Endothelial cell of umbilical vein (primary cell): ENCODE data around the gene NT5DC1. TPM values are rescaled to one million over a fixed set of nuclear protein-coding genes. Genes with fewer than 3 reads are reported as not detected.

Experiments
- BruUV-seq: library from RNA; stranded (reverse); fragments of 400-500 nt; replicated peaks from 2 replicates; lab custom pipeline; 2021; lab: Mats Ljungman, UMichigan
- CTCF ChIA-PET: fragments of 300-600, 350-600 bp; sonication (Branson Sonifier 250); formaldehyde crosslinking; loops from one replicate; lab custom pipeline; 2021; ENCODE audit warnings: antibody characterized with exemption, inconsistent platforms; lab: Charles Lee
- POLR2A ChIA-PET: fragments of 300-600, 350-600 bp; sonication (Branson Sonifier 250); formaldehyde crosslinking; loops from one replicate; lab custom pipeline; 2021; ENCODE audit warnings: antibody characterized with exemption, inconsistent platforms; lab: Charles Lee
- DNase-seq: peaks from one replicate; pipeline ENCODE4 v3.0.0-alpha.2; 2011; ENCODE audit warnings: low read depth, low spot score
- FAIRE-seq: peaks from 2 replicates; lab custom pipeline; 2011; peaks lifted over from hg19 to GRCh38; lab: Jason Lieb, UNC
- H2AFZ ChIP-seq: 2 replicates; pipeline ENCODE4 v1.6.0; 2012; ENCODE audit warnings: low read depth, low read length, control low read depth, inconsistent platforms
- H3K27ac ChIP-seq: 2 replicates; pipeline ENCODE4 v1.5.1; 2011; ENCODE audit warnings: low read depth, mild to moderate bottlenecking, control low read depth, low read length, moderate library complexity; ENCODE audit not compliant: insufficient read depth
- H3K27me3 ChIP-seq, 2 experiments: 2 replicates each; pipeline versions ENCODE4 v1.6.0 to v1.6.1; 2011; ENCODE audit warnings: low read length in 2 of 2, mixed read lengths in 1 of 2; ENCODE audit not compliant: control insufficient read depth in 2 of 2, insufficient read depth in 2 of 2
- H3K36me3 ChIP-seq, 2 experiments: 2 replicates in 1 of 2; 3 replicates in 1 of 2; pipeline ENCODE4 v1.5.1; 2011; ENCODE audit warnings: low read length in 2 of 2, mild to moderate bottlenecking in 1 of 2, moderate library complexity in 1 of 2; ENCODE audit not compliant: control insufficient read depth in 2 of 2, insufficient read depth in 2 of 2; ENCODE audit errors: extremely low read depth in 1 of 2
- H3K4me1 ChIP-seq: 3 replicates; pipeline ENCODE4 v1.5.1; 2011; ENCODE audit warnings: mild to moderate bottlenecking, low read length; ENCODE audit not compliant: control insufficient read depth, insufficient read depth; ENCODE audit errors: extremely low read depth
- H3K4me2 ChIP-seq: 2 replicates; pipeline ENCODE4 v1.6.1; 2011; ENCODE audit warnings: low read length, control low read depth, mixed read lengths; ENCODE audit not compliant: insufficient read depth
- H3K4me3 ChIP-seq, 3 experiments: fragments of 200-600 bp in 1 of 3; sonication (generic), shearing (Covaris generic) in 1 of 3; replicated peaks in 1 of 3; 2 replicates each; pipeline ENCODE4 v1.5.1; 2011 to 2016; ENCODE audit warnings: control low read depth in 3 of 3, low read length in 3 of 3, mild to moderate bottlenecking in 2 of 3, inconsistent platforms in 1 of 3, low read depth in 1 of 3, moderate library complexity in 1 of 3; ENCODE audit not compliant: insufficient read depth in 1 of 3
- H3K79me2 ChIP-seq: 2 replicates; pipeline ENCODE4 v1.6.0; 2012; ENCODE audit warnings: low read length, inconsistent platforms; ENCODE audit not compliant: control insufficient read depth, insufficient read depth
- H3K9ac ChIP-seq: replicated peaks from 2 replicates; pipeline ENCODE3; 2011; ENCODE audit warnings: low read length, control low read depth; ENCODE audit not compliant: insufficient read depth; ENCODE audit errors: extremely low read depth
- H3K9me1 ChIP-seq: replicated peaks from 3 replicates; pipeline ENCODE4 v1.6.0; 2011; ENCODE audit warnings: mild to moderate bottlenecking, low read length; ENCODE audit not compliant: control insufficient read depth, insufficient read depth; ENCODE audit errors: extremely low read depth
- H3K9me3 ChIP-seq: replicated peaks from 2 replicates; pipeline ENCODE4 v1.5.1; 2012; ENCODE audit warnings: low read length, inconsistent platforms; ENCODE audit not compliant: control insufficient read depth, insufficient read depth
- H4K20me1 ChIP-seq: replicated peaks from 2 replicates; pipeline ENCODE3; 2011; ENCODE audit warnings: mild to moderate bottlenecking, low read length; ENCODE audit not compliant: control insufficient read depth, insufficient read depth; ENCODE audit errors: extremely low read depth
- EZH2 ChIP-seq: IDR thresholded peaks from 2 replicates; pipeline ENCODE4 v1.6.1; 2012; ENCODE audit warnings: borderline replicate concordance, low read depth, mild to moderate bottlenecking, moderate library complexity, low read length, inconsistent platforms; ENCODE audit not compliant: severe bottlenecking
- GATA2 ChIP-seq: IDR thresholded peaks from 2 replicates; pipeline ENCODE4 v1.7.0; 2011; ENCODE audit warnings: low read depth, mild to moderate bottlenecking, moderate library complexity, mixed read lengths, low read length; ENCODE audit not compliant: insufficient read length, insufficient read depth
- POLR2A ChIP-seq: IDR thresholded peaks from 2 replicates; pipeline ENCODE4 v1.6.1; 2012; ENCODE audit warnings: low read depth, mild to moderate bottlenecking, control low read depth, low read length
- POLR2AphosphoS5 ChIP-seq: IDR thresholded peaks from 2 replicates; pipeline ENCODE4 v1.6.1; 2012; ENCODE audit warnings: low read depth, mild to moderate bottlenecking, control low read depth, low read length, moderate library complexity; ENCODE audit not compliant: insufficient read depth
- dilution Hi-C: fragments of 300-500 bp; cut with MboI; formaldehyde crosslinking; loops from one replicate; pipeline ENCODE4 v1.15.0; 2019; ENCODE audit warnings: low sequenced_read_pairs; ENCODE audit not compliant: extremely low pct_ligation_motif_present
- intact Hi-C: fragments of 100-400 bp; cut with micrococcal nuclease; formaldehyde crosslinking; loops from one replicate; pipeline ENCODE4 v1.10.0; 2022
- polyA plus RNA-seq, 4 experiments: library from polyadenylated mRNA; depleted of rRNA in 3 of 4; stranded (reverse) in 3 of 4; unstranded in 1 of 4; fragments of >200 nt; gene quantifications; 2 replicates each; pipeline versions ENCODE4 v1.2.1 to v1.2.3, GENCODE V29; 2011 to 2012; ENCODE audit warnings: missing spikeins in 1 of 4
- total RNA-seq: library from RNA; stranded (reverse); gene quantifications from 2 replicates; pipeline ENCODE4 v1.2.3, GENCODE V29; 2021
- TF ChIP-seq, protein P1 (sequence below): IDR thresholded peaks from 2 replicates; pipeline ENCODE4 v1.6.1; 2011; ENCODE audit not compliant: insufficient read depth, insufficient read length
- TF ChIP-seq, protein P2 (sequence below), 2 donors: IDR thresholded peaks; 1 replicate in 1 of 2; 2 replicates in 1 of 2; pipeline ENCODE4 v1.5.1; 2011; ENCODE audit warnings: low read length in 2 of 2, mild to moderate bottlenecking in 2 of 2, moderate library complexity in 2 of 2, control low read depth in 1 of 2, inconsistent platforms in 1 of 2, low read depth in 1 of 2; ENCODE audit not compliant: insufficient read depth in 1 of 2; ENCODE audit errors: extremely low read depth in 1 of 2

Gene NT5DC1
- total and polyA plus RNA-seq, 2 donors (not counting 3 experiments of a cell fraction or from before 2014, with no cell fraction given) = 11.3 to 24.3 TPM

DNA sequence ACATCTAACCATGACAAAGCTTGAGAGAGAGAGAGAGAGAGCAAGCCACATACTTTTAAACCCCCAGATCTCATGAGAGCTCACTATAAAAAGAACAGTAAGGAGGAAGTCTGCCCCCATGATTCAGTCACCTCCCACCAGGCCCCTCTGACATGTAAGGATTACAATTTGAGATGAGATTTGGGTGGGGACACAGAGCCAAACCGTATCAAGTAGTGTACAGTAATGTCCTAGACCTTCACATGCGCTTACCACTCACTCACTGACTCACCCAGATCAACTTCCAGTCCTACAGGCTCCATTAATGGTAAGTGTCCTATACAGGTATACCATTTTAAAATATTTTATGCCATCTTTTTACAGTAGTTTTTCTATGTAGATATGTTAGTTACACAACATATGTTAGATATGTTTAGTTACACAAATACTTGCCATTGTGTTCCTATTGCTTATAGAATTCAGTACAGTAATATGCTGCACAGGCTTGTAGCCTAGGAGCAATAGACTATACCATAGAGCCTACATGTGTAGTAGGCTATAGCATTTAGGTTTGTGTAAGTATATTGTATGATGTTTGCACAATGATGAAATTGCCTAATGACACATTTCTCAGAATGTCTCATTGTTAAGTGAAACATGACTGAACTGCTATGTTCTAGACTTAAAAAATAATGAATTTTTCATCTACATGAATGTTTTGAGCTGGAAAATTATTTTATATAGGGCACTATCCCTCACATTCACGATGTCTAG lies 167.4 kb downstream of the NT5DC1 start:
- DNase-seq = no peak
- intact Hi-C loops (loop anchor here (1.0 to 5.0 kb wide), 5 partner anchors 50 to 699 kb away; no protein-coding TSS in a partner anchor), dilution Hi-C loops (no loop called here)
- Histone ChIP-seq H3K9ac (no peak overlapping the region), H3K4me3 (no peak overlapping the region), H3K9me1 (no peaks in the 10 kb centered on the region), H3K9me3 (no peaks in the 10 kb centered on the region), H3K27me3 (no peaks in the 10 kb centered on the region), H3K79me2 (no peaks in the 10 kb centered on the region), H3K4me1 (no peaks in the 10 kb centered on the region), H2AFZ (no peak overlapping the region), H3K36me3 (no peaks in the 10 kb centered on the region), H3K27ac (no peak overlapping the region), H4K20me1 (no peaks in the 10 kb centered on the region), H3K4me2 (no peak overlapping the region)
- no peak for TF ChIP-seq POLR2A
- no peak for TF ChIP-seq EZH2
- TF ChIP-seq POLR2AphosphoS5 = no peak
- TF ChIP-seq GATA2 = no peak
- TF ChIP-seq, protein P1, sequence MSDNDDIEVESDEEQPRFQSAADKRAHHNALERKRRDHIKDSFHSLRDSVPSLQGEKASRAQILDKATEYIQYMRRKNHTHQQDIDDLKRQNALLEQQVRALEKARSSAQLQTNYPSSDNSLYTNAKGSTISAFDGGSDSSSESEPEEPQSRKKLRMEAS = no peak
- TF ChIP-seq, protein P2, sequence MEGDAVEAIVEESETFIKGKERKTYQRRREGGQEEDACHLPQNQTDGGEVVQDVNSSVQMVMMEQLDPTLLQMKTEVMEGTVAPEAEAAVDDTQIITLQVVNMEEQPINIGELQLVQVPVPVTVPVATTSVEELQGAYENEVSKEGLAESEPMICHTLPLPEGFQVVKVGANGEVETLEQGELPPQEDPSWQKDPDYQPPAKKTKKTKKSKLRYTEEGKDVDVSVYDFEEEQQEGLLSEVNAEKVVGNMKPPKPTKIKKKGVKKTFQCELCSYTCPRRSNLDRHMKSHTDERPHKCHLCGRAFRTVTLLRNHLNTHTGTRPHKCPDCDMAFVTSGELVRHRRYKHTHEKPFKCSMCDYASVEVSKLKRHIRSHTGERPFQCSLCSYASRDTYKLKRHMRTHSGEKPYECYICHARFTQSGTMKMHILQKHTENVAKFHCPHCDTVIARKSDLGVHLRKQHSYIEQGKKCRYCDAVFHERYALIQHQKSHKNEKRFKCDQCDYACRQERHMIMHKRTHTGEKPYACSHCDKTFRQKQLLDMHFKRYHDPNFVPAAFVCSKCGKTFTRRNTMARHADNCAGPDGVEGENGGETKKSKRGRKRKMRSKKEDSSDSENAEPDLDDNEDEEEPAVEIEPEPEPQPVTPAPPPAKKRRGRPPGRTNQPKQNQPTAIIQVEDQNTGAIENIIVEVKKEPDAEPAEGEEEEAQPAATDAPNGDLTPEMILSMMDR (IDR thresholded peaks at IDR 0.05; ENCODE audit: extremely low read depth in 1 of 2, insufficient read depth in 1 of 2, low read depth in 1 of 2, low read length in 2 of 2) = no peak
- ChIA-PET POLR2A (interaction anchor here (1.1 kb wide), 2 partner anchors 12 to 14 kb away, joined by 3 to 8 read pairs; partner anchors contain the start of genes TSPYL1 and TSPYL4), CTCF (interaction anchor here (0.7 to 7.7 kb wide), 61 partner anchors 9 to 701 kb away, joined by 3 to 170 read pairs (median 5); partner anchors contain the start of genes CALHM4, CALHM5, DSE and FAM162B)
- BruUV-seq = no TSS peak
- no peak for FAIRE-seq
